Tibial nerve (tissue), 4 donors: ENCODE measurements around the gene TTLL1. TPM values are rescaled to one million over a fixed set of nuclear protein-coding genes. Genes with fewer than 3 reads are reported as not detected.
A peak's percentile ranks its signal among the peaks of the same experiment; 100 is the strongest.

Source experiments
- DNase-seq, 2 donors: peaks; one replicate each; pipeline ENCODE4 v3.0.0-alpha.2; 2019; ENCODE audit warnings: low spot score in 2 of 2
- H3K27ac ChIP-seq, 4 donors: fragments of 200-600 bp; sonication (generic) in 3 of 4; one replicate each; pipeline ENCODE4 v1.5.1; 2017 to 2019; ENCODE audit warnings: mild to moderate bottlenecking in 1 of 4
- H3K27me3 ChIP-seq, 2 donors: fragments of 200-600 bp; sonication (generic) in 1 of 2; one replicate each; pipeline versions ENCODE4 v1.5.1 to v1.6.0; 2017 to 2019
- H3K36me3 ChIP-seq, 3 donors: fragments of 200-600 bp; sonication (generic); one replicate each; pipeline ENCODE4 v1.5.1; 2018 to 2019
- H3K4me1 ChIP-seq, 4 donors: fragments of 200-600 bp; sonication (generic) in 3 of 4; one replicate each; pipeline ENCODE4 v1.5.1; 2017 to 2019
- H3K4me3 ChIP-seq, 4 donors: fragments of 200-600 bp; sonication (generic) in 3 of 4; one replicate each; pipeline ENCODE4 v1.5.1; 2017 to 2019; ENCODE audit warnings: mild to moderate bottlenecking in 1 of 4, moderate library complexity in 1 of 4
- H3K9me3 ChIP-seq, 4 donors: fragments of 200-600 bp; sonication (generic) in 3 of 4; one replicate each; pipeline ENCODE4 v1.5.1; 2017 to 2019
- CTCF ChIP-seq, 5 experiments: fragments of 200-600 bp in 3 of 5; fragments of 450-650 bp in 2 of 5; sonication (generic) in 3 of 5; IDR thresholded peaks; one replicate each; pipeline ENCODE4 v1.5.1; 2016 to 2019; ENCODE audit warnings: antibody characterized with exemption in 5 of 5, mild to moderate bottlenecking in 3 of 5, moderate library complexity in 2 of 5
- EP300 ChIP-seq, 2 donors: sonication (generic); formaldehyde crosslinking; IDR thresholded peaks; one replicate each; pipeline ENCODE4 v1.6.1; 2017; ENCODE audit warnings: antibody characterized with exemption in 2 of 2, mild to moderate bottlenecking in 1 of 2
- POLR2A ChIP-seq, 2 donors: fragments of 450-650 bp; IDR thresholded peaks; one replicate each; pipeline ENCODE4 v1.6.1; 2017; ENCODE audit warnings: antibody characterized with exemption in 2 of 2, mild to moderate bottlenecking in 2 of 2, moderate library complexity in 2 of 2
- WGBS, 2 donors: methylation state at CpG; one replicate each; pipeline ENCODE4 v1.1.5; 2018; 5-methylcytosine and 5-hydroxymethylcytosine counted together
- total RNA-seq, 4 donors: library from RNA; depleted of rRNA; stranded (reverse); fragments of >200 nt; gene quantifications; one replicate each; pipeline ENCODE4 v1.1.0, GENCODE V29; 2016

TTLL1 gene
- total RNA-seq, 4 donors from 2014 or later, result 1.6 to 9.8 (median 7.3) TPM

GRCh38 chr22:43050995-43051394 is 38.2 kb downstream of the TTLL1 start:
- no peak for TF ChIP-seq EP300 (IDR thresholded peaks at IDR 0.05)
- no peak for TF ChIP-seq CTCF (IDR thresholded peaks at IDR 0.05)
- no peak for TF ChIP-seq POLR2A (IDR thresholded peaks at IDR 0.05)

GRCh38 chr22:43047605-43048004 is 41.6 kb downstream of the TTLL1 start:
- no peaks in the 10 kb centered on the region for H3K9me3 ChIP-seq
- no peak for TF ChIP-seq EP300 (IDR thresholded peaks at IDR 0.05)
- TF ChIP-seq POLR2A (IDR thresholded peaks at IDR 0.05), result no peak
- no peak for TF ChIP-seq CTCF (IDR thresholded peaks at IDR 0.05)
- peaks cover 0 to 52% (median 0%) of the 10 kb centered on the region in 3 donors for H3K36me3 ChIP-seq
- H3K27me3 ChIP-seq, result no peaks in the 10 kb centered on the region
- no peak for DNase-seq
- 87 to 95% methylated on average over 7 of the region's 7 CpGs for WGBS, 2 donors
- H3K4me1 ChIP-seq, result no peaks in the 10 kb centered on the region
- H3K4me3 ChIP-seq, result no peak overlapping the region
- no peak overlapping the region for H3K27ac ChIP-seq

More at GRCh38 chr22:43050995-43051394, 38.2 kb downstream of the TTLL1 start:
- 77 to 81% methylated on average over 10 of the region's 10 CpGs for WGBS, 2 donors
- no peak for DNase-seq
- Histone ChIP-seq H3K9me3 (no peaks in the 10 kb centered on the region), H3K27ac (no peak overlapping the region), H3K27me3 (no peaks in the 10 kb centered on the region), H3K4me1 (no peaks in the 10 kb centered on the region), H3K4me3 (no peak overlapping the region), H3K36me3 (peaks cover 0 to 79% (median 0%) of the 10 kb centered on the region in 3 donors)

- peaks cover 0 to 21% (median 0%) of the 10 kb centered on the region in 3 donors for H3K36me3 ChIP-seq
- H3K4me3 ChIP-seq, result no peak overlapping the region
- no peak overlapping the region for H3K27ac ChIP-seq
- no peak for DNase-seq
- H3K9me3 ChIP-seq, result no peaks in the 10 kb centered on the region
- 73 to 83% methylated on average over 10 of the region's 10 CpGs for WGBS, 2 donors
- H3K4me1 ChIP-seq, result no peaks in the 10 kb centered on the region
- H3K27me3 ChIP-seq, result no peaks in the 10 kb centered on the region
- no peak for TF ChIP-seq EP300 (IDR thresholded peaks at IDR 0.05)
- no peak for TF ChIP-seq POLR2A (IDR thresholded peaks at IDR 0.05)
- TF ChIP-seq CTCF (IDR thresholded peaks at IDR 0.05), result no peak
Measured at GRCh38 chr22:43044290-43044712, 44.9 kb downstream of the TTLL1 start.

- Histone ChIP-seq H3K9me3 (no peaks in the 10 kb centered on the region), H3K27me3 (no peaks in the 10 kb centered on the region), H3K27ac (peak overlapping the region in 2 of 4 donors; percentile 13 to 28), H3K4me3 (no peak overlapping the region), H3K4me1 (no peaks in the 10 kb centered on the region), H3K36me3 (peaks cover 0 to 20% (median 0%) of the 10 kb centered on the region in 3 donors)
- WGBS, 2 donors, result 54 to 63% methylated on average over 20 of the region's 20 CpGs
- no peak for DNase-seq
- TF ChIP-seq CTCF (IDR thresholded peaks at IDR 0.05) (no peak), POLR2A (IDR thresholded peaks at IDR 0.05) (no peak), EP300 (IDR thresholded peaks at IDR 0.05) (no peak)
Measured at GRCh38 chr22:43042101-43042780, 47.0 kb downstream of the TTLL1 start.

GRCh38 chr22:43039800-43040199 is 49.4 kb downstream of the TTLL1 start:
- Histone ChIP-seq H3K9me3 (no peaks in the 10 kb centered on the region), H3K4me1 (peaks cover 0 to 18% (median 2%) of the 10 kb centered on the region in 4 donors), H3K27me3 (no peaks in the 10 kb centered on the region), H3K4me3 (no peak overlapping the region), H3K36me3 (peaks cover 0 to 6% (median 0%) of the 10 kb centered on the region in 3 donors), H3K27ac (no peak overlapping the region)
- TF ChIP-seq EP300 (IDR thresholded peaks at IDR 0.05) (no peak), CTCF (IDR thresholded peaks at IDR 0.05) (no peak), POLR2A (IDR thresholded peaks at IDR 0.05) (no peak)
- DNase-seq, result no peak
- WGBS, 2 donors, result 85% methylated on average over 11 to 13 of the region's 13 CpGs
